IMR-90 (cell line): ENCODE results near the gene SUGCT.

Experiments
- BHLHE40 ChIP-seq: fragments of 150-350 bp; IDR thresholded peaks from 2 replicates; pipeline ENCODE4 v1.6.1; 2016; ENCODE audit warnings: mild to moderate bottlenecking, low read depth, low read length
- NFE2L2 ChIP-seq: fragments of 150-350 bp; IDR thresholded peaks from 2 replicates; pipeline ENCODE4 v1.6.1; 2016; ENCODE audit warnings: low read depth, mild to moderate bottlenecking, low read length
- RAD21 ChIP-seq: IDR thresholded peaks from 2 replicates; pipeline ENCODE4 v1.6.1; 2012; ENCODE audit warnings: low read length, improper control_type of control experiment
- RFX5 ChIP-seq: IDR thresholded peaks from 2 replicates; pipeline ENCODE4 v1.8.0; 2012; ENCODE audit warnings: low read depth, mild to moderate bottlenecking, low read length, moderate library complexity
- TF ChIP-seq, protein P1 (sequence below): conservative IDR thresholded peaks from 2 replicates; pipeline ENCODE4 v1.5.1; 2012; ENCODE audit warnings: mild to moderate bottlenecking, low read depth, low read length, improper control_type of control experiment

DNA sequence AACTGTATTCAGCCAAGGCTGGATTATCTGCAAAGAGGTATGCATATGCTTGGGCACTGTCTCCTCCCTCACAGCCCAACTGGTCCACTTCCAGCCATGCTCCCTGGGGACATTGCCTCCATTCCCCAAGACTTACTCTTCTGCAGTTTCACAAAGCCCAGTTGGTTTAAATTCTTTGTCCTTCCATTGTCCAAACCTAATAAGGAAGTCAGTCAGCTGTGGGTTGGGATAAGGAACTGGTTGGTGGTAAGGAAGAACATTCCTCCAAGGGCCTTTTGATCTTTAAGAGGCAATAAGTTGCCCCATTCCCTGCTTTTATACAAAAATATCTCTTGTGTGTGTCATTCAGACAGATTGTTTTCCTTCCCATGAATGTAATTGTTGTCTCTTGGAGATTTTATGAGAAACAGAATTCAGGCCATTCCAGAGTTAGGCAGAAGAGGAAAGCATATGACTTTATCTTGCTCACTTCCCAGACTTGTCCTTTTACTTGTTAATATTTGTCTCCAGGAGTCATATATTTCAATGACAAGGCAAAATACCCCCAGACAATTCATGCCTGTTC is 673.7 kb downstream of the SUGCT start:
- TF ChIP-seq BHLHE40 (no peak), RFX5 (no peak), RAD21 (no peak), NFE2L2 (peak; percentile 69)
- TF ChIP-seq, protein P1, sequence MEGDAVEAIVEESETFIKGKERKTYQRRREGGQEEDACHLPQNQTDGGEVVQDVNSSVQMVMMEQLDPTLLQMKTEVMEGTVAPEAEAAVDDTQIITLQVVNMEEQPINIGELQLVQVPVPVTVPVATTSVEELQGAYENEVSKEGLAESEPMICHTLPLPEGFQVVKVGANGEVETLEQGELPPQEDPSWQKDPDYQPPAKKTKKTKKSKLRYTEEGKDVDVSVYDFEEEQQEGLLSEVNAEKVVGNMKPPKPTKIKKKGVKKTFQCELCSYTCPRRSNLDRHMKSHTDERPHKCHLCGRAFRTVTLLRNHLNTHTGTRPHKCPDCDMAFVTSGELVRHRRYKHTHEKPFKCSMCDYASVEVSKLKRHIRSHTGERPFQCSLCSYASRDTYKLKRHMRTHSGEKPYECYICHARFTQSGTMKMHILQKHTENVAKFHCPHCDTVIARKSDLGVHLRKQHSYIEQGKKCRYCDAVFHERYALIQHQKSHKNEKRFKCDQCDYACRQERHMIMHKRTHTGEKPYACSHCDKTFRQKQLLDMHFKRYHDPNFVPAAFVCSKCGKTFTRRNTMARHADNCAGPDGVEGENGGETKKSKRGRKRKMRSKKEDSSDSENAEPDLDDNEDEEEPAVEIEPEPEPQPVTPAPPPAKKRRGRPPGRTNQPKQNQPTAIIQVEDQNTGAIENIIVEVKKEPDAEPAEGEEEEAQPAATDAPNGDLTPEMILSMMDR: no peak
